ENCODE data around the gene MAGEA9B. TPM values are rescaled to one million over a fixed set of nuclear protein-coding genes. Genes with fewer than 3 reads are reported as not detected.

MAGEA9B gene
- total RNA-seq = not detected in 2 replicates

GRCh38 chrX:149587359-149587758 is at the start of gene MAGEA9B:
TSS of gene MAGEA9B (minus strand) at chrX:149587459. CDS start at chrX:149583179, 4,280 bp downstream.

GRCh38 chrX:149631234-149632165 is 44.2 kb upstream of the MAGEA9B start, which contains the start of gene TMEM185A:
TSS of gene TMEM185A (minus strand) at chrX:149631792. CDS start at chrX:149631580, 212 bp downstream.

GRCh38 chrX:149595214-149595613 is 8.0 kb upstream of the MAGEA9B start, which contains the start of gene HSFX2:
TSS of gene HSFX2 (minus strand) at chrX:149595314. CDS start at chrX:149594700, 614 bp downstream.

GRCh38 chrX:149549701-149550100 is 37.6 kb downstream of the MAGEA9B start, which contains the start of gene HSFX3:
TSS of gene HSFX3 (minus strand) at chrX:149549924. CDS start at chrX:149549852, 72 bp downstream.

GRCh38 chrX:149540621-149541520 is 46.4 kb downstream of the MAGEA9B start, which contains the start of gene EOLA1:
TSS of gene EOLA1 (plus strand) at chrX:149541012. CDS start at chrX:149545631, 4,619 bp downstream.

Other genes with a start within 250 kb of the MAGEA9B start
- 28.1 and 34.9 TPM in 2 replicates for gene IDS, start 82.2 kb downstream of the MAGEA9B start, total RNA-seq
- 5.9 and 7.3 TPM in 2 replicates for gene EOLA1, start 46.4 kb downstream of the MAGEA9B start, total RNA-seq
- gene HSFX3, start 37.5 kb downstream of the MAGEA9B start, total RNA-seq = not detected in 2 replicates
- 0.13 and 0.40 TPM in 2 replicates for gene HSFX2, start 7.9 kb upstream of the MAGEA9B start, total RNA-seq
- gene TMEM185A, start 44.3 kb upstream of the MAGEA9B start, total RNA-seq = 10.3 and 21.6 TPM in 2 replicates
- gene MAGEA11, start 124.6 kb upstream of the MAGEA9B start, total RNA-seq = not detected in 2 replicates
- gene HSFX1, start 186.6 kb upstream of the MAGEA9B start, total RNA-seq = 0.26 and 0.88 TPM in 2 replicates
- gene MAGEA9, start 194.5 kb upstream of the MAGEA9B start, total RNA-seq = not detected in 2 replicates